IPS-NIHi11 (cell line): ENCODE measurements around the gene SHCBP1L.

ENCODE experiments used
- DNase-seq: peaks from one replicate; pipeline ENCODE4 v3.0.0; 2012; ENCODE audit warnings: mixed read lengths, low spot score

The SHCBP1L gene

DNA sequence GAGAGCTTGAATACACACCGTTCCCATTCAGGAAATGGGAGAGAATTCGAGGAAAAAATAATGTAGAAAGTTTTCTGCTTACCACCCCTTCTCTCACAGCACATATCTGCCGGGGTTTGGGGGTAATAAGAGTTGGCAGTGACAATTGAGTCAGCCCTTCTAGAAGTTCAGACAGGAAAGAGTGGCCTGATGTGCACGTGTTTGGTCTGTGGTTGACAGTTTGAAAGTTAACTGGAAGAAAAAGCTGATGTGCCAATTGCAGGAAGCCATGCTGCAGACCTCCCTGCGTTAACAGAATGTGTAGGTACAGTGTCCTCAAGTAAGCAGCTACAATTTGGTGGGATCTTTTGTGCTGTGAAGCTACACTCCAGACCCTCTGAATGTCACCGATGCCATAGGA is 63.0 kb downstream of the SHCBP1L start:
- DNase-seq, result no peak

- DNase-seq, result no peak
Observed at GRCh38 chr1:182888736-182889531, 64.0 kb downstream of the SHCBP1L start.

DNA sequence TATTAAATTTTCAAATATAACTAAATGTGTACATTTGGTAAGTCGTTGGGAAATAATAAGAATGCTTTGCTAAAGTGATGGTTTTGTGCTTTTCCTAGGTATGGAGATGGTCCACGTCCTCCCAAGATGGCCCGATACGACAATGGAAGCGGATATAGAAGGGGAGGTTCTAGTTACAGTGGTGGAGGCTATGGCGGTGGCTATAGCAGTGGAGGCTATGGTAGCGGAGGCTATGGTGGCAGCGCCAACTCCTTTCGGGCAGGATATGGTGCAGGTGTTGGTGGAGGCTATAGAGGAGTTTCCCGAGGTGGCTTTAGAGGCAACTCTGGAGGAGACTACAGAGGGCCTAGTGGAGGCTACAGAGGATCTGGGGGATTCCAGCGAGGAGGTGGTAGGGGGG is 66.0 kb downstream of the SHCBP1L start:
- no peak for DNase-seq

DNA sequence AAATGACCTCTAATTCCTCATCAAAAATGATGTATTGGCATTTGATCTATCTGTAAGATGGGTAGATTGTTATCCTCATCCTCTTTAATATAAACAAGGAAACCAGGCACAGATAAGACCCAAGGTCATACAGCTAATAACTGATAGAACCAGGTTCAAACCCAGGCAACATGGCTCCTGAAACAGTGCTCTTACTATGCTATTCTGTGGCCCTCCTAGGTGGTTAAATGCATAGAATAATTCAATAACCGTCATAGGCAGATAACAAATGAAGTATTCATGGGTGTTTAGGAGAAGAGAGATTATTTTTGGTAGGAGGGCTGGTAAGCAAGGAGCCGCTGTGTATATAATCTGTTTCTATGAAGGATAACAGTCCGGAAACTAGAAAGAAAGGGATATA is 67.4 kb downstream of the SHCBP1L start:
- DNase-seq, result no peak

DNA sequence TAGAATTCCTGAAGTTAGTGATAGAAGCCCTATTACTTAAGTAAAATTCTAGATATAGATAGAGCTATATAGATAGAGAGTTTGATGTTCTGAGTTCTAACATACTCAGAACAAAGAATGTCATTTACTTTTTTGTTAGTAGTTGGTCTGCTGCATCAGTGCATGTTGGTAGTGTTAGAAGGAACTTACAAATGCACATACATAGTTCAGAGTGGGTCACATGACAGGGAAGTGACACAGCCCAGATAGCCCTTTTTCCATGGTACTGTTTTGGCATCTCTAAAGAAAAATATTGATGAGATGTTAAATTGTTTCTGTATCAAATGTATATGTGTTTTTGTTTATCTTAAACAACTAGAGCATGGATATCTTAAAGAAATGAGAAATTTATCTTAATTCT is 68.1 kb downstream of the SHCBP1L start:
- DNase-seq, result no peak

GRCh38 chr1:182877842-182878241 is 75.1 kb downstream of the SHCBP1L start:
- no peak for DNase-seq

DNA sequence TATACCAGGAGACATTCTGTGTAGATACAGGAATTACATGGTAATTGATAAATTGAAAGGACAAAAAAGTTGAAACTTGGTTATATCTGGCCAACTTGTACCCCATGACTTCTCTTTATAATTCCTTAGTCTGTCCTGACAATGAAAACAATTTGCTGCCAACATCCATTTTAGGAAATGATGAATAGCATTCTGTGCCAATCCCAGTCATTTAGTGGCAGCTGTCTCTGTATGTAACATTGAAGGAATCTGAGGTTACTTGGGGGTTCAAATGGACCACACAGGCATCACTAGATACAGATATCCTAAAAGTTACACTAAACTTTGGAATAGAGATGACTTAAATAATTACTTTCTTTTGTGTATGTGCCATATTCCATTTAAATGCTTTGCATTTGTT is 75.6 kb downstream of the SHCBP1L start:
- DNase-seq, result no peak

- no peak for DNase-seq
Observed at GRCh38 chr1:182875889-182876288, 77.1 kb downstream of the SHCBP1L start.

DNA sequence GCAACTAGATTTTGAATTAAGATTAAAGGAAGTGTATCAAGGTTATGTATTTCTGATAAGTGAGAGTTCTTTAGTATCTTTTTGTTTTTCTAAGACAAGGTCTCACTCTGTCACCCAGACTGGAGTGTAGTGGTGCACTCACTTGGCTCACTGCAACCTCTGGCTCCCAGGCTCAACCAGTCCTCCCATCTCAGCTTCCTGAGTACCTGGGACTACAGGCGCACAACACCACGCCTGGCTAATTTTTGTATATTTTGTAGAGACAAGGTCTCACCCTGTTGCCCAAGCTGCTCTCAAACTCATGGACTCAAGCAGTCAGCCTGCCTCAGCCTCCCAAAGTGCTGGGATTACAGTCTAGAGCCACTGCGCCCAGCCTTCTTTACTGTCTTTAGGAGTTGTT is 80.1 kb downstream of the SHCBP1L start:
- no peak for DNase-seq

DNA sequence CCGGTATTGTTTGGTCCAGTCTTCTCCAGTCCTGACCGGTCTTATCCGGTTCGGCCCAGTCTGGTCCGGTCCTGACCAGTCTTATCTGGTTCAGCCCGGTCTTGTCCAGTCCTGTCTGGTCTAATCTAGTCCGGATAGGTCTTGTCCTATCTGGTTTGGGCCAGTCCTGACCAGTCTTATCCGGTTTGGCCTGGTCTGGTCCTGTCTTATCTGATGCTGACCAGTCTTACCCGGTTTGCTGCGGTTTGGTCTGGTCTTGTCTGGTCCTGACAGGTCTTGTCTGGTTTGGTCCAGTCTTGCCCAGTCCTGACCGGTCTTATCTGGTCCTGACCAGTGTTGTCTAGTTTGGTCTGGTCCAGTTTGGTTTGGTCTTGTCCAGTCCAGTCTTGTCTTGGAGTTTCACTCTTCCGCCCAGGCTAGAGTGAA is 83.7 kb downstream of the SHCBP1L start:
- DNase-seq, result no peak

- DNase-seq, result no peak
Observed at GRCh38 chr1:182867861-182868260, 85.1 kb downstream of the SHCBP1L start.

GRCh38 chr1:182863940-182864339 is 89.0 kb downstream of the SHCBP1L start:
- DNase-seq, result no peak

DNA sequence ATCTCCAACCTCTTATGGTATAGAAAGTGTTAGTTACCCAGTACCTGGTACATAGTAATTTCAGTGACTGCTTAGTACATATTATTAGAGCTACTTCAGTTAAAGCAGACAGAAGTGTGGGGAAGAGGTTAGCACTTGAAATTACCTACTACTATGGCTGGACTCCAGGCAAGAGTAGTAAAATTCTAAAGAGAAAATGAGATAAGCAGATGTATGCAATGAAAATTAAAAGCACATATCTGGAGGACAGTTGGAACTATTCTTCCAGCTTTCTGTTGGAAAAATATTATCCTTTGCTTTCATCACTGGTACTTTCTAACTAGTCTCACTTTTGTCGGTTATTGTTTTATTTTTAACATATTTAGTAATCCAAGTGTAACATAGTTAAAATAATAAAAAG is 90.1 kb downstream of the SHCBP1L start:
- DNase-seq, result no peak

DNA sequence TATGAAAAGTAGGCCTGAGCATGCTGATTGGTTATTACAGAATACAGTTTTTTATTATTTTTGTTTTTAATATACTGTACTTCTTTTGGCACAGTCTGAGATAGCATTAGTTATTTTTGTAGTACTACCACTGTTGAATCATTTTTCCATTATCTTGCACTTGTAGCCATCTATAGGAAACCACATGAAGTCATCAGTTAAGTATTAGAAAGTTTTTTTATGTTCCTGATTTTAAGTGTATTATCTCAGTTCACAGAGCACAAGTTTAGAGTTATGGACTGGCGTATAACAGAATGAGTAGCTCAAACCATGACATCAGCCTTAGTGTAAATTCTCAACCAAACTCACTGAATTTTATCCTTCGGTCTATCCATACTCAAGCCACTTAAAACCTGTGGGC is 91.0 kb downstream of the SHCBP1L start:
- no peak for DNase-seq

- DNase-seq, result no peak
Observed at GRCh38 chr1:182860658-182861057, 92.3 kb downstream of the SHCBP1L start.

- no peak for DNase-seq
Observed at GRCh38 chr1:182857212-182857611, 95.8 kb downstream of the SHCBP1L start.

DNA sequence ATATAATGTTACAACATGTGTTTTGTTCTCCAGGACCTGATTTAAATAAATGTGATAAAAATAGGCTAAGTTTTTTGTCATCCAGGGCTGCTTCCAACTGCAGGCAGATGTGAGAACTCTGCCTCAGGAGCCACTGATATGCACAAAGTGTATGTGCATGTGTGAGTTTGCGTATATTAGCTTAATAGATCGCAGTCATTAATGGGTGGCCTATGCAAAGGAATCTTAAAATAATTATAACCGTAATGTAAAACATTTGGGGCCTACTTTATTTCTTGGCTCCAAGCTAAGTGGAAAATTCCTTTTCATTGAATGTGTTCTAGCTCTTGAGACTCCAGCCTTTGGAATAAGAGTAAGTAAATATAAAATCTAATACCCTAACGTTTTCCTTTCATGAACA is 97.1 kb downstream of the SHCBP1L start:
- no peak for DNase-seq

DNA sequence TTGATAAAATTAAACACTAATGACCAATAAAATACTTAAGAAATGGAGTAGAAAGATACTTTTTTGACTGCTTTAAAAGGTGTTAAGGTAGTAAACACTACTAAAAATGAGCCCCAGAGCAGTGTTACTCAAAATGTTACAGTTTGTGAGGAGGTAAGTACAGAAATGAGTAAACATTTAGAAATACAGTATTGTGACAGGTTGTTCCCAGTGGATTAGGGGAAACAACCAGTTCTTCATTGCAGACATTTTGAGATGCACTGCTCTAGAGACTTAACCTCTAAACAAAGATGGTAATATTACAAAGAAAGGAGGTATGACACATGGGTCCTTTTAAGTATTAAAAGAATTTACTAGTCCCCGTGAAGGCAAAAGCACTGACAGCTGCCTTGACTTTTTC is 101.1 kb downstream of the SHCBP1L start:
- no peak for DNase-seq

- no peak for DNase-seq
Observed at GRCh38 chr1:182850319-182850718, 102.6 kb downstream of the SHCBP1L start.
